DND-41 (cell line): ENCODE data around the gene MYO19.

Experiments used
- ATAC-seq: fragments of 200-7000 bp; cut with Tn5 transposase; 3 replicates; pipeline ENCODE4 v1.9.1; 2021; ENCODE audit warnings: low read depth; ENCODE audit not compliant: insufficient read depth
- DNase-seq: peaks from one replicate; pipeline ENCODE4 v3.0.0-alpha.2; 2020
- H2AFZ ChIP-seq: 2 replicates; pipeline ENCODE4 v1.6.0; 2012; ENCODE audit warnings: low read depth, low read length
- H3K27ac ChIP-seq: 2 replicates; pipeline ENCODE4 v1.5.1; 2012; ENCODE audit warnings: low read length, inconsistent platforms
- H3K27me3 ChIP-seq: fragments of 200-600 bp; sonication (generic); 2 replicates; pipeline ENCODE4 v1.6.0; 2012; ENCODE audit warnings: low read length, mild to moderate bottlenecking, inconsistent platforms; ENCODE audit not compliant: insufficient read depth, poor library complexity
- H3K36me3 ChIP-seq: 2 replicates; pipeline ENCODE4 v1.5.1; 2012; ENCODE audit warnings: low read length, inconsistent platforms; ENCODE audit not compliant: insufficient read depth
- H3K4me1 ChIP-seq: 2 replicates; pipeline ENCODE4 v1.5.1; 2012; ENCODE audit warnings: mild to moderate bottlenecking, low read length; ENCODE audit not compliant: insufficient read depth
- H3K4me2 ChIP-seq: 2 replicates; pipeline ENCODE4 v1.6.0; 2012; ENCODE audit warnings: mild to moderate bottlenecking, moderate library complexity, low read length, inconsistent platforms; ENCODE audit not compliant: insufficient read depth
- H3K4me3 ChIP-seq, 2 experiments: fragments of 200-600 bp in 1 of 2; shearing (Covaris generic) in 1 of 2; 2 replicates each; pipeline ENCODE4 v1.5.1; 2012 to 2016; ENCODE audit warnings: inconsistent platforms in 2 of 2, low read length in 2 of 2, mild to moderate bottlenecking in 2 of 2, low read depth in 1 of 2, moderate library complexity in 1 of 2
- H3K79me2 ChIP-seq: 2 replicates; pipeline ENCODE4 v1.6.0; 2012; ENCODE audit warnings: low read length, inconsistent platforms; ENCODE audit not compliant: insufficient read depth
- H3K9ac ChIP-seq: 2 replicates; pipeline ENCODE4 v1.6.0; 2012; ENCODE audit warnings: low read depth, mild to moderate bottlenecking, inconsistent platforms, low read length, moderate library complexity
- H3K9me3 ChIP-seq: 2 replicates; pipeline ENCODE4 v1.5.1; 2012; ENCODE audit warnings: low read length, moderate library complexity, mild to moderate bottlenecking, inconsistent platforms; ENCODE audit not compliant: insufficient read depth, severe bottlenecking
- H4K20me1 ChIP-seq: 2 replicates; pipeline ENCODE4 v1.6.0; 2012; ENCODE audit warnings: low read length; ENCODE audit not compliant: insufficient read depth
- CTCF ChIP-seq: IDR thresholded peaks from 2 replicates; pipeline ENCODE4 v1.5.1; 2012; ENCODE audit warnings: borderline replicate concordance, low read length, moderate library complexity, mild to moderate bottlenecking; ENCODE audit not compliant: poor library complexity, severe bottlenecking; ENCODE audit errors: extremely low read depth
- EZH2 ChIP-seq: IDR thresholded peaks from 3 replicates; pipeline ENCODE4 v1.6.1; 2012; ENCODE audit warnings: borderline replicate concordance, low read depth, mild to moderate bottlenecking, moderate library complexity, low read length, inconsistent platforms; ENCODE audit not compliant: severe bottlenecking

The MYO19 gene

GRCh38 chr17:36461330-36462110, 73.1 kb downstream of the MYO19 start:
- Histone ChIP-seq H3K27ac (no peak overlapping the region), H3K36me3 (no peaks in the 10 kb centered on the region), H3K27me3 (peaks cover 5% of the 10 kb centered on the region), H4K20me1 (no peaks in the 10 kb centered on the region; the same call in 1 of the 2 replicates), H3K9me3 (no peaks in the 10 kb centered on the region), H3K4me3 (no peak overlapping the region), H3K4me1 (no peaks in the 10 kb centered on the region), H2AFZ (no peak overlapping the region), H3K9ac (no peak overlapping the region), H3K4me2 (no peak overlapping the region), H3K79me2 (no peaks in the 10 kb centered on the region)
- DNase-seq (no peak), ATAC-seq (no peak)
- no peak for TF ChIP-seq EZH2
- no peak for TF ChIP-seq CTCF

GRCh38 chr17:36460265-36460937, 74.3 kb downstream of the MYO19 start:
- Histone ChIP-seq H3K9ac (no peak overlapping the region), H3K36me3 (no peaks in the 10 kb centered on the region), H3K27ac (no peak overlapping the region), H3K79me2 (no peaks in the 10 kb centered on the region), H3K4me1 (no peaks in the 10 kb centered on the region), H2AFZ (no peak overlapping the region), H3K27me3 (peaks cover 5% of the 10 kb centered on the region), H4K20me1 (no peaks in the 10 kb centered on the region; the same call in 1 of the 2 replicates), H3K9me3 (no peaks in the 10 kb centered on the region), H3K4me3 (no peak overlapping the region), H3K4me2 (no peak overlapping the region)
- ATAC-seq (no peak), DNase-seq (no peak)
- no peak for TF ChIP-seq EZH2
- TF ChIP-seq CTCF = no peak

GRCh38 chr17:36459601-36460000, 75.1 kb downstream of the MYO19 start:
- no peak for TF ChIP-seq EZH2
- TF ChIP-seq CTCF = no peak
- Histone ChIP-seq H3K27me3 (peaks cover 5% of the 10 kb centered on the region), H3K9ac (no peak overlapping the region), H3K36me3 (no peaks in the 10 kb centered on the region), H3K4me3 (no peak overlapping the region), H3K79me2 (no peaks in the 10 kb centered on the region), H3K27ac (no peak overlapping the region), H3K4me1 (no peaks in the 10 kb centered on the region), H4K20me1 (no peaks in the 10 kb centered on the region; the same call in 1 of the 2 replicates), H2AFZ (no peak overlapping the region), H3K9me3 (no peaks in the 10 kb centered on the region), H3K4me2 (no peak overlapping the region)
- DNase-seq (no peak), ATAC-seq (no peak)
